ENCODE data around the gene PRDM16. TPM values are rescaled to one million over a fixed set of nuclear protein-coding genes. Genes with fewer than 3 reads are reported as not detected.

Gene PRDM16
- total and polyA plus RNA-seq, 2 of the 8 experiments (the other 6 are each of a cell fraction or from before 2014, with no cell fraction given), result 0.39 to 0.43 TPM

- Histone ChIP-seq H3K36me3 (ENCODE audit: control insufficient read depth in 2 of 4, insufficient read depth in 4 of 4, low read length in 3 of 4) (no peaks in the 10 kb centered on the region), H4K5ac (ENCODE audit: insufficient read length, low read depth, low read length) (no peak overlapping the region), H3K4me2 (ENCODE audit: insufficient read depth in 1 of 2, low read depth in 2 of 2, low read length in 2 of 2) (no peak overlapping the region), H2BK120ac (replicated peaks; ENCODE audit: low read depth, low read length) (no peak overlapping the region), H3K18ac (ENCODE audit: extremely low read depth, low read length) (no peak overlapping the region), H4K8ac (ENCODE audit: extremely low read depth, insufficient read depth, low read length) (no peak overlapping the region), H3K27me3 (replicated peaks in 1 of 4; ENCODE audit: control insufficient read depth in 3 of 4, extremely low read depth in 1 of 4, insufficient read depth in 3 of 4, low read length in 3 of 4) (no peaks in the 10 kb centered on the region), H3K23ac (ENCODE audit: insufficient read length) (no peak overlapping the region), H3K23me2 (ENCODE audit: low read depth, low read length) (no peaks in the 10 kb centered on the region), H2BK12ac (ENCODE audit: low read depth, low read length) (no peak overlapping the region), H4K91ac (replicated peaks; ENCODE audit: insufficient read length, low read length) (no peak overlapping the region), H3K27ac (ENCODE audit: low read depth, low read length) (no peak overlapping the region), H2AK5ac (ENCODE audit: low read depth, low read length) (no peak overlapping the region), H3K9me3 (ENCODE audit: insufficient read depth in 2 of 2, low read depth in 1 of 2, low read length in 1 of 2) (no peaks in the 10 kb centered on the region), H3K79me1 (ENCODE audit: low read depth, low read length) (no peaks in the 10 kb centered on the region), H3K4me3 (ENCODE audit: extremely low read depth in 1 of 4, insufficient read depth in 2 of 4, low read depth in 3 of 4, low read length in 4 of 4) (no peak overlapping the region), H2BK5ac (ENCODE audit: low read depth, low read length) (no peak overlapping the region), H3K79me2 (ENCODE audit: control insufficient read depth in 1 of 2, insufficient read depth in 2 of 2, low read length in 2 of 2) (no peaks in the 10 kb centered on the region), H3K4ac (replicated peaks; ENCODE audit: insufficient read length, low read depth, low read length) (no peak overlapping the region), H4K20me1 (replicated peaks in 1 of 2; ENCODE audit: control insufficient read depth in 1 of 2, insufficient read depth in 2 of 2, low read length in 2 of 2) (no peaks in the 10 kb centered on the region), H3K14ac (ENCODE audit: insufficient read length) (no peak overlapping the region), H2BK20ac (ENCODE audit: low read length) (no peak overlapping the region), H2AFZ (ENCODE audit: low read length) (no peak overlapping the region), H3K4me1 (replicated peaks in 1 of 4; ENCODE audit: control insufficient read depth in 3 of 4, insufficient read depth in 4 of 4, low read length in 3 of 4) (no peaks in the 10 kb centered on the region; a peak in 1 of 7 replicates), H3K56ac (replicated peaks; ENCODE audit: insufficient read length, low read depth, low read length) (no peak overlapping the region), H2BK15ac (ENCODE audit: low read length) (no peak overlapping the region), H3K9ac (replicated peaks in 1 of 4; ENCODE audit: extremely low read depth in 1 of 4, low read depth in 3 of 4, low read length in 3 of 4) (no peak overlapping the region)
- POLR2A ChIA-PET (ENCODE audit: partially characterized antibody), result no interaction called here
- WGBS, 2 experiments (ENCODE audit: extremely low coverage in 1 of 2, insufficient coverage in 1 of 2, insufficient read length in 1 of 2, insufficient replicate concordance in 2 of 2, low coverage in 1 of 2, low lambda C conversion rate in 2 of 2, missing lambda C conversion rate in 1 of 2), result 93% methylated on average over 20 of the region's 26 CpGs; no CpG with 5 or more reads in 1 of the 2 experiments
- FAIRE-seq, result no peak
- CTCF ChIA-PET (ENCODE audit: partially characterized antibody), result interaction anchor here (1.4 kb wide), 1 partner anchor 199 kb away, joined by 4 read pairs; no protein-coding TSS in a partner anchor
- no peak for DNase-seq (ENCODE audit: low read depth in 1 of 2, low spot score in 2 of 2)
- TF ChIP-seq POLR2AphosphoS5 (IDR thresholded peaks at IDR 0.05; ENCODE audit: low read depth, low read length) (no peak), SAP30 (IDR thresholded peaks at IDR 0.05; ENCODE audit: insufficient read depth, insufficient replicate concordance, low read length) (no peak), EP300 (IDR thresholded peaks at IDR 0.05; ENCODE audit: borderline replicate concordance in 1 of 2, low read depth in 2 of 2, low read length in 2 of 2) (no peak), ATF3 (IDR thresholded peaks at IDR 0.05; ENCODE audit: insufficient read depth, low read depth, low read length) (no peak), MAX (IDR thresholded peaks at IDR 0.05) (no peak), HDAC6 (IDR thresholded peaks at IDR 0.05; ENCODE audit: low read depth, low read length) (no peak), PHF8 (conservative IDR thresholded peaks at IDR 0.05; ENCODE audit: low read depth, low read length) (no peak), BRCA1 (IDR thresholded peaks at IDR 0.05; ENCODE audit: low read depth, low read length) (no peak), CBX8 (IDR thresholded peaks at IDR 0.05; ENCODE audit: borderline replicate concordance, low read depth, low read length) (no peak), EGR1 (IDR thresholded peaks at IDR 0.05; ENCODE audit: borderline replicate concordance, low read depth, low read length) (no peak), BCL11A (IDR thresholded peaks at IDR 0.05; ENCODE audit: low read depth in 2 of 2, low read length in 2 of 2) (no peak), NRF1 (IDR thresholded peaks at IDR 0.05; ENCODE audit: low read depth, low read length) (no peak)
Measured at GRCh38 chr1:3086272-3086974, 17.4 kb downstream of the PRDM16 start.

All from H1 (cell line).